Neural progenitor cell (in vitro differentiated cells): ENCODE results near the gene PCGF3.

Experiments
- EZH2 ChIP-seq: fragments of 200-600 bp; sonication (generic); IDR thresholded peaks from 2 replicates; pipeline ENCODE4 v1.6.1; 2017; ENCODE audit warnings: antibody characterized with exemption, mild to moderate bottlenecking, moderate library complexity
- TF ChIP-seq, protein P1 (sequence below): fragments of 200-600 bp; sonication (generic); IDR thresholded peaks from 2 replicates; pipeline ENCODE4 v1.5.1; 2017; ENCODE audit warnings: antibody characterized with exemption, mild to moderate bottlenecking

DNA sequence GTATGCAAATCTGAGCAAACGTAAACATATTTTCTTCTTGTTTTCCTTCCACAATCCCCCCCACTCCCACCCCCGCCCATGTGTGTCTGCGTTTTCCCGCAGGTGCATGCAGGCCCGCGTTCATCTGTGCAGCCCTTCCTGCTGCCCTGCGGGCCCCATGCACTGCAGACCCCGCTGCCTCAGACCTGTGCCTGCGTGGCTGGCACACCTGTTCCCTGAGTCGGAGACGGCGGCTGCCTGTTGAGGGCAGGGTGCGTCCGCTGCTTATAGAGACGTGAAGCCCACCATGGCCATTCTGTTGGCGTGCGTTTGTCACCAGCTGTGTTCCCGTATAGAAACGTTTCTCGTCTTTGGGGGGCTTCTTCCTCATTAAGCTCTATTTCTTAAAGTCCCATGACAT lies 51.5 kb downstream of the PCGF3 start:
- TF ChIP-seq EZH2, result no peak
- TF ChIP-seq, protein P1, sequence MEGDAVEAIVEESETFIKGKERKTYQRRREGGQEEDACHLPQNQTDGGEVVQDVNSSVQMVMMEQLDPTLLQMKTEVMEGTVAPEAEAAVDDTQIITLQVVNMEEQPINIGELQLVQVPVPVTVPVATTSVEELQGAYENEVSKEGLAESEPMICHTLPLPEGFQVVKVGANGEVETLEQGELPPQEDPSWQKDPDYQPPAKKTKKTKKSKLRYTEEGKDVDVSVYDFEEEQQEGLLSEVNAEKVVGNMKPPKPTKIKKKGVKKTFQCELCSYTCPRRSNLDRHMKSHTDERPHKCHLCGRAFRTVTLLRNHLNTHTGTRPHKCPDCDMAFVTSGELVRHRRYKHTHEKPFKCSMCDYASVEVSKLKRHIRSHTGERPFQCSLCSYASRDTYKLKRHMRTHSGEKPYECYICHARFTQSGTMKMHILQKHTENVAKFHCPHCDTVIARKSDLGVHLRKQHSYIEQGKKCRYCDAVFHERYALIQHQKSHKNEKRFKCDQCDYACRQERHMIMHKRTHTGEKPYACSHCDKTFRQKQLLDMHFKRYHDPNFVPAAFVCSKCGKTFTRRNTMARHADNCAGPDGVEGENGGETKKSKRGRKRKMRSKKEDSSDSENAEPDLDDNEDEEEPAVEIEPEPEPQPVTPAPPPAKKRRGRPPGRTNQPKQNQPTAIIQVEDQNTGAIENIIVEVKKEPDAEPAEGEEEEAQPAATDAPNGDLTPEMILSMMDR, result no peak
